NOMO-1 treated with dmso at 0.1 percent for 144 hours (cell line): ENCODE measurements around the gene PRELID3B.

Experiments used
- DNase-seq: peaks from one replicate; lab custom pipeline; 2025; ENCODE audit not compliant: unreplicated experiment; lab: John Stamatoyannopoulos, UW

PRELID3B gene

DNA sequence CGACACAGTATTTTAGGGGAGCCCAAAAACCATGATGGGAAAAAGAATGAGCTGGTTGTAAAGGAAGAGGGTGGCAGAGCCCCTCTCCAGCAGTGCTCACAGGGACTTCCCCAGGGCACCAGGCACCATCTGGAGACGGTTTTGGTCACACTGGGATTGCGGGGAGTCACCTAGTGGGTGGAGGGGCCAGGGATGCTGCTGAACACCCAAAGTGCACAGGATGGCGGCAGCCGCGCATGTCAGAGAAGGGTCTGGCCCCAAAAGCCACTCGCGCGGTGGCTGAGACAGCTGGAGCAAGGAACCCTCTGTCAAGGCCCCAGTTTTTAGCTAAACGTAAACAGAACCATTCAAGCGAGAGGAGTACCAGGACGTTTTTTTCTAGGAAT is 46.4 kb downstream of the PRELID3B start:
- DNase-seq: no peak

GRCh38 chr20:58995461-58996225 is 46.9 kb downstream of the PRELID3B start:
- no peak for DNase-seq

DNA sequence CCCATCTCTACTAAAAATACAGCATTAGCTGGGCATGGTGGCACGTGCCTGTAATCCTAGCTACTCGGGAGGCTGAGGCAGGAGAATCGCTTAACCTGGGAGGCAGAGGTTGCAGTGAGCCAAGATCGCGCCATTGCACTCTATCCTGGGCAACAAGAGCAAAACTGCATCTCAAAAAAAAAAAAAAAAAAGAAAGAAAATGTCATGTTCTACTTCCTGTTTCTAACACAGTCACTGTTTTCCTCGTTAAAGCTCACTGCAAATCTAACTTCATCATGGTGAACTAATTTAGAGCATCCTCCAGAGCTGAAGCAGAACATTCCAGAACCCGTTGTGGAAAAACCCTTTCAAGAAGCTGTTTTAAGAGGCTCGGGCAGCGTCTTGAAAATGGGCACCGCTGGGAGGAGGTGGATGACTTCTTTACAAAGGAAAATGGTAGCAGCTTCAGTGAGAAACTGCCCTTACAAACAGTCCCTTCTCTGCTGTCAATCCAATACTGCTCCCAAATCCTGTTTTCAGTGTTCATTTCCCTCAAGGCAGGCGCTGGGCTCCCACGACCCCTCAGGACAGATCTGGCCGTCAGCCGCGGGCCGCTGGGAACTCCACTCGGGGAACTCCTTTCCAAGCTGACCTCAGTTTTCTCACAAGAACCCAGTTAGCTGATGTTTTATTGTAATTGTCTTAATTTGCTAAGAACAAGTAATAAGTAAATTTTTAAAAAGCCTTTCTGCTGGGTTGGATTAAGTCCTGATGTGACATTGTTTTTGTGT is 48.0 kb downstream of the PRELID3B start:
- no peak for DNase-seq

DNA sequence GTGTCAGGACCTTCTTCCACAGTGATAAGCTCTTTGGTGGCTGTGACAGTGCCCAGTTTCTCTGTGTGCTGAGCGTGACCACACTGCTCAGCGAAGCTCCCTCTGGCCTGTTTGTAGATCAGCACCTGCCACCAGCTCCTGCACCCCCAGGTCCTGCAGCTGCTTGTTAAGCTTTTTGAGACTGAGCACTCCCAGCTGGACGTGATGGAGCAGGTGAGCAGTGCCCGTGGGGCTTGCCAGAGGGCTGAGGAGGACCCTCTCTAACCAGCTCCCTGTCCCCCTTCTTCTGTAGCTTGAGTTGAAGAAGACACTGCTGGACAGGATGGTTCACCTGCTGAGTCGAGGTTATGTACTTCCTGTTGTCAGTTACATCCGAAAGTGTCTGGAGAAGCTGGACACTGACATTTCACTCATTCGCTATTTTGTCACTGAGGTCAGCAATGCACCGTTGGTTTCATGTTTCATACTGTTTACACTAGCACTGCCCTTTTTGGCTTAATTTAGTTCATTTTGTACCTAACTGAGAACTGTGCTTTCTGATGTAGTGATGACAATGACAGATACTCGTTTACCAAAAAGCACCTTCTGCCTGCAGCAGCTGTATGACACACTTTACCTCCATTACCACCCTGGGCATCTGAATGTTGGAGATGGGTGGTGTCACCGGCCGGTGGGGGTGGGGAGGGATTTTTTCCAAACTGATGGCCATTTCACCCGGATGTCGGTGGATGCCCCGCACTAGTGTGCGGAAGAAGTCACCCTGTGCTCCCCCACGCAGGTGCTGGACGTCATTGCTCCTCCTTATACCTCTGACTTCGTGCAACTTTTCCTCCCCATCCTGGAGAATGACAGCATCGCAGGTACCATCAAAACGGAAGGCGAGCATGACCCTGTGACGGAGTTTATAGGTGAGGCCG is 49.0 kb downstream of the PRELID3B start:
- DNase-seq: no peak

DNA sequence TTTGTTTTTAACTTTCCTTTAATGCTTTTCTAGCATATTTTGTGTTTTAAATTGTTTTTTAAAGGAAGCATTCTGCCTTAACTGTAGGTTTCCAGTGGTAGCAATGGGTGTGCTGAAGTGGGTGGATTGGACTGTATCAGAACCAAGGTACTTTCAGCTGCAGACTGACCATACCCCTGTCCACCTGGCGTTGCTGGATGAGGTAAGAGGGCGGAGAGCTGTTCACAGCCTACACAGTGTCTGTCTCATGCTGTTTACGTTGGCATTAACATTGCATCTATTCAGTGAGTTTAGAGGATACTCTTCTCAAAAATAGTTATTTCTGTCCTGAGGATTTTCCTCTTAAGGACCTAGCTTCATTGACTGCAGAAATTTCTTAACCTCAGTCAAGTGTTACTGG is 49.7 kb downstream of the PRELID3B start:
- no peak for DNase-seq

DNA sequence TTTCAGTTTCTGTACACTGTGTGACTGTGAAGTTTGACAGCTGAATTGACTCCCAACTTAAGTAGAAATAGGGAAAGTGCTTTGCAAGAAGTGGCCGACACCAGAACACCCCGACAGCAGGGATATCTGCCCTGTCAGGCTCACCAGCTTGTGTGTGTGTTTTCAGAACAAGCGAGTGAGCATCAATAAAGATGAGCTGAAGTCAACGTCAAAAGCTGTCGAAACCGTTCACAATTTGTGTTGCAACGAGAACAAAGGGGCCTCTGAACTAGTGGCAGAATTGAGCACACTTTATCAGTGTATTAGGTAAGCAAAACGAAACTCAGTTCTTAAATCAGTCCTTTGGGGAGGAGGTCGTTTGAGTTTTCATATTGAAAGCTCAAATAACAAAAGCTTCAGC is 50.9 kb downstream of the PRELID3B start:
- DNase-seq: no peak

DNA sequence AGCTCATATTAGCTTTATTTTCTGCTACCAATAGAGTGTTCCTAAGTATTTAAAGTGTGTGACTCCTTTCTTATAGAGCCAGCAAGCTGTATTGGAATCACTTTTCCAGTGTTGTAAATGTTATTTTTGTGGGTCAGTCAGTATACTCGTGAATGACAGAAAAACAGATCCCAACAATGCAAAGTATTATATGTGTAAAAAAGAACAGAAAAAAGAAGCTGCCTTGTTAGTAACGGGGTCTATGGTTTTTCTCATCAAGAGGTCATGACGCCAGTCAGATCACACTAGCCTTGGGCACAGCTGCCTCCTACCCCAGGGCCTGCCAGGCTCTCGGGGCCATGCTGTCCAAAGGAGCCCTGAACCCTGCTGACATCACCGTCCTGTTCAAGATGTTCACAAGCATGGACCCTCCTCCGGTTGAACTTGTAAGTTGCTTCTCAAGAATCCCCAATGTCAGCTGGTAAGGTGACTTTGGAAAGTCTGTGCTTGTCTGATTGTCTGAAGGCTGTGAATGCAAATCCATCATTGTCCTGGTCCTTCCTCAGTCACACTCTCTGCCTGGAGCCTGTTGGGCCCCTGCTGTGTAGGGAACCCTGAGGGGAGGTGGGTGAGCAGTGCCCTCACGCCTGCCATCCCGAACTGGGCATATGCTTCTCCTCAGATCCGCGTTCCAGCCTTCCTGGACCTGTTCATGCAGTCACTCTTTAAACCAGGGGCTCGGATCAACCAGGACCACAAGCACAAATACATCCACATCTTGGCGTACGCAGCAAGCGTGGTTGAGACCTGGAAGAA is 51.7 kb downstream of the PRELID3B start:
- no peak for DNase-seq

GRCh38 chr20:58989196-58989595 is 53.4 kb downstream of the PRELID3B start:
- DNase-seq: no peak

DNA sequence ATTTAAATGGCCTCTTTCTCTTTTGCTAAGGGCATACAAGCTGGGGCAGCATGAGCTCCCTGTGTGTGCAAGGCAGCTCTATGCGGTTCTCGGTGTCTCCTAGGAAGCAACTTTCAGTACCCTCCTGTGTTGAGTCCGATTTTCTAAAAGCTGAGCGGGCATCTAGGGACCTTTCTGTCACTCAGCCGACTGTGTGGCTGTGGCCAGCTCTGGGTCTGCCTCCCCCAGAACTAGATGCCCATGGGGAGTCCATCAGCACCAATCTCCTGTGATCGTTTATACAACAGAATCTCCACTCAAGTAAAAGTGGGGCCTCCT is 54.1 kb downstream of the PRELID3B start:
- no peak for DNase-seq

GRCh38 chr20:58987790-58988564 is 54.6 kb downstream of the PRELID3B start:
- DNase-seq: no peak

DNA sequence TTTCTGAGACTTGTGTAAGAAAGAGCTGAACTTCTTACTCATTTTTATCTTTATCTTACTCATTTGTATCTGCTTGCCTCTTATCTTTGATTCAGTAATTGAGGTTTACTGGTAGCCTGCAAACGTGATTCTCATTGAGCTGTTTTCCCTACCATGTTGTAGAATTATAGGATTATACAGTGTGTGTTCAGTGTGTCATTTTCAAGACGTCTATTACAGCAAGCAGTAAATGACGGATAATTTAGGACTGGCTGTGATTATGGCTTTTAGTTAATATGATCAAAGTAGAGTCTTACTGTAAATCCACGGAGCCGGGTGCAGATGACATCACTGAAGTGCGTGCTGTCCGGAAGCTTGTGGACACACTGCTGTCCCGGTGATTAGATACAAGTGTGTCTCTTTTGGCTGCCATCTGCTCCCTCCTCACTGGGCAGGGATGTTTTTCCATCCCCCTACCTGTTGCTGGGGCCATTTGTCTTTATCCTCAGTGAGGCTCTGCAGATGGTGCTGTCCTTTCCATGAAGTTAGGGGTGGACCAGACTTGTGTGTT is 55.5 kb downstream of the PRELID3B start:
- DNase-seq: no peak

GRCh38 chr20:58986286-58986967 is 56.2 kb downstream of the PRELID3B start:
- DNase-seq: no peak

GRCh38 chr20:58985656-58986055 is 56.9 kb downstream of the PRELID3B start:
- DNase-seq: no peak

DNA sequence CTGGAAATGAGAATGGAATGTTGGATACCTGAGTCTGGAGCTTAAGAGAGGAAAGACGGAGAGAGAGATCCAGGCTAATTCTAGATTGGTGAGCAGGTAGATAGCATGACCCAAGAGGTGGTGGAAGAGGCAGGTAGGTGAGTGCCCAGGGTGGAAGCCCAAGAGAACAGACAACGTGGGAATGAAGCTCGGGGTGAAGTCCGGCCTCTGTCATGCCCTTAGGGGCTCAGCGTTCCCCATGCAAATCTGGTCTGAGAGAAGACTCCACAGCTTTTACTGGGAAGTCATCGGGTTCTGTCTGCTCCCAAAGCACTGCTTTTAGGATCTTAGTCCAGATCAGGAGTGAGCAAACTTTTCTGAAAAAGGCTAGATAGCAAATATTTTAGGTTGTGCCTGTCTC is 57.9 kb downstream of the PRELID3B start:
- DNase-seq: no peak
